ENCODE measurements around the gene GNL3.
"Not testable (repeated sequence)": the region's sequence is repeated elsewhere in the genome, so short reads cannot be mapped to it uniquely, and the experiment has no call there.

Gene GNL3

DNA sequence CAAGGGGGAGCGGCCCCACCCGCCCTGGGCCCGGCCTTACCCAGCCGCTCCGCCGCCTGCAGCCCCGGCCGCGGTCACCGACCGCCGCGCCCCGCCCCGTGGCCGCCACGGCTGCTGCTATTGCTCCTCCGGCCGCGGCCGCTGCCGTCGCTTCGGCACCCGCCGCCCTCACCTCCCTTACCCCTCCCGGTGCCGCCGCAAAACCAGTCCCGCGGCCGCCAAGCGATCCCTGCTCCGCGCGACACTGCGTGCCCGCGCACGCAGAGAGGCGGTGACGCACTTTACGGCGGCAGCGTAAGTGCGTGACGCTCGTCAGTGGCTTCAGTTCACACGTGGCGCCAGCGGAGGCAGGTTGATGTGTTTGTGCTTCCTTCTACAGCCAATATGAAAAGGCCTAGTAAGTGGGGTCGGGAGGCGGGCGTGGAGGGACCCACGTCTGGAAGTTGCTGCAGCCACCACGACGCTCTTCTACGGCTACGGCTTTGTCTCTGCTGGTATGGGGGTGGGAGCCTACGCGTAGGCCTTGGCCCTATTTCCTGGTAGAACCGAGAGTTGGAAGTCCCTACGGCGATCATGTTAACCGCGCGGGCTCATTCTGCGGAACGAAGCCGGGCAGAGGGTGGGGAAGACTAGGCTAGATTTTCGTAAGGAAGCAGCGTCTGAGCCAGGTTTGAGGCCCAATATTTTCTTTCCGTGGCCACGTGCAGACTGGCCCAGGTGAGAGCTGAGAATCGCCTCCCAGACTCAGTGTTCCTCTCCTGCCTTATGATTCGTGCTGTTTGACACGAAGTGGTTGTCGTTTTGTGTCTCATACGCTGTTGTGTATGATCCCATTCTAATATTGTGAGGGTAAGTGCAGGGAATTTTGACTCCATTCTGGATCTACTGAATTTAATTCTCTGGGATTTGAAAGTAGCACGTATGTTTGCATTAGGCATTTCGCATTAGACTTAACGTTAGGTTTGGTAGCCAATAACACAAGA lies at the start of gene GNL3, which contains the start of gene PBRM1:
Gene GNL3, plus strand, starts transcription at position 324 of the 983 bp plus-strand sequence. Its CDS starts 61 bp downstream, at position 385.
Gene PBRM1, minus strand, starts transcription at position 205 of the 983 bp plus-strand sequence.
- peak; percentile 37 for DNase-seq

DNA sequence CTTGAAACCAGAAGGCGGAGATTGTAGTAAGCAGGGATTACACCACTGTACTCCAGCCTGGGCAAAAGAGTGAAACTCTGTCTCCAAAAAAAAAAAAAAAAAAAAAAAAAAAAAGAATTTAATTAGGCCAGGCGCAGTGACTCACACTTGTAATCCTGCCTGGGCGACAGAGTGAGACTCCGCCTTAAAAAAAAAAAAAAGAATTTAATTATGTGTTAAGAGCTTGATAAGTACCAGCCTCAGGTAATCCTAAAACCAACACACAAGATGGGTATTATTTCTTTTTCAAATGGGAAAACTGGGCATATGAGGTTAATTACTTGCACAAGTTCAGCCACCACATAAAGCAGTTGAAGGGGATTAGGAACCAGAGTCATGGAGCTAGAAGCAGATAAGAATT lies 49.2 kb upstream of the GNL3 start:
- DNase-seq = no peak

- DNase-seq = no peak
These were observed 40.3 kb upstream of the GNL3 start for GRCh38 chr3:52645549-52645948.

GRCh38 chr3:52649461-52650210 lies 36.2 kb upstream of the GNL3 start:
- DNase-seq = no peak

GRCh38 chr3:52650439-52650838 lies 35.4 kb upstream of the GNL3 start:
- DNase-seq = no peak

DNA sequence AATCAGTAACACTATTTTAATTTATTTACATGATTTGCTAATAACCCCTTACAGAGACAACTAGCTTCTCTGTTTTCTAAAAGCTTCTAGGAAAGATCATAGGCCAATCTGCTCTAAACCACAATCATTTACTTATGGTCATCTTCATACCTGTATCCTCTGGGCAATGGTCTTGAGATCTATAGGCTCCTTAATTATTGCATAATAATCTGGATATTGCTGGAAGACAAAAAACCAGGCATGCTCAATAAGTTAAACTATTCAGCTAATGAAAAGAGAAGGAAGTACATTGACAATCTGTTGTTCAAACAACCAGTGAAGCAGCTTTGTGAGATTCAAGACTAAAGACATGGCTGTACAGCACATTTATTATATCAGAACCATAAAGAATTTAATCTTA lies 34.2 kb upstream of the GNL3 start:
- no peak for DNase-seq

DNA sequence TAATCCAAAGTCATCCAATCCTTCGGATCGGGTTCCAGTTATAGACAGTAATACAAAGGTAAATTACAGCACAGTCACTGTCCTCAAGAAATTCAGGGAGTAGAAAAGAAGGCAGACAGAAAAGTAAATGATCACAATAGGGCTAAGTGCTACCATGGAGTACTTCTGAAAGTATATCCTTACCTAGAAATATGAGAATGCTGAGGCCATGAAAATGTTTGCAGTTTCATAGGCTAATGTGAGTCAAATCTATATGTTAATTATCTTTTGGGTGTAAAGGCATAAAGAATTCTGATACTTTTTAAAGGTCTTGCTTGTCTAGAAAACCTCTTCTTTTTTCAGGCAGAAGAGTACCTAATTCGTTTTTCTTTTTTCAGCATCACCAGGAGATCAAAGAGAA lies 29.9 kb upstream of the GNL3 start:
- DNase-seq = no peak

- no peak for DNase-seq
These were observed 25.8 kb upstream of the GNL3 start for GRCh38 chr3:52660046-52660445.

- DNase-seq = no peak
These were observed 22.7 kb upstream of the GNL3 start for GRCh38 chr3:52663098-52663497.

DNA sequence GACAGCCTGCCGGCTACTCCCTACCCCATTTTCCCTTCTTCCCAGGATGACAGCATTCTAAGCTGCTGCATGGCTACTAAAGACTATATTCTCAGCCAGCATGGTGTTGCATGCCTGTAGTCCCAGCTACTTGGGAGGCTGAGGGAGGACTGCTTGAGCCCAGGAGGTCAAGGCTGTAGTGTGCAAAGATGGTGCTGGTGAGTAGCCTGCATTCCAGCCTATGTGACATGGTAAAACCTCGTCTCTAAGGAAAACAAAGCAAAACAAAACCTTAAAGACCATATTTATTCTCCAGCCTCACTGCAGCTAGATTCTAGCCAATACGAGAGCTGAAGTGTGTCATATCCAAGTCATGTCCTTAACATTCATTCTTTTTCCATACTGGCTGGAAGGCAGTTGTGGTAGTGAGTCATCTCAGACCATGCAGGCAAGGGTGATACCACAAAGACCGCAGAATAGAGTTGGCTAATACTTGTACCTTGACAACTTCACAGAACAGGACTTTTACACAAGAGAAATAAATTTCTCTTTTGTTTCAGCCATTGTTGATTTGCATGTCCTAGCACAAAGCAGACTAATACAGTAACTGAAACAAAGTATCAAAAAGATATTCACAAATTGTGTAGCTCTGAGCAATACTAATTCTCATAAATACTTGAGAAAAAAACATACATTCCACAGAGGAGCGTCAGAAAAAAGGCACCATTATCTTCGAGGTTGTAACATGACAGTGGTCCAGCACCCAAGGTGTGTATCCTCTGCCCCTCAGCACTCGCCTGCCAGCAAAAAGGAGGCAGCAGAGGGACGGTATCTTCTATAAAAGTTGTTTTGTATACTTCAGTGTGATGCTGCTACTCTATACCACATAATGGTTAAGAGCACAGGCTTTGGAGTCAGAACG lies 15.0 kb upstream of the GNL3 start:
- no peak for DNase-seq

GRCh38 chr3:52671676-52672075 lies 14.2 kb upstream of the GNL3 start:
- no peak for DNase-seq

- DNase-seq = not testable (repeated sequence)
These were observed 9.6 kb upstream of the GNL3 start for GRCh38 chr3:52676201-52676600.

- DNase-seq = no peak
These were observed 7.3 kb upstream of the GNL3 start for GRCh38 chr3:52678265-52679198.

DNA sequence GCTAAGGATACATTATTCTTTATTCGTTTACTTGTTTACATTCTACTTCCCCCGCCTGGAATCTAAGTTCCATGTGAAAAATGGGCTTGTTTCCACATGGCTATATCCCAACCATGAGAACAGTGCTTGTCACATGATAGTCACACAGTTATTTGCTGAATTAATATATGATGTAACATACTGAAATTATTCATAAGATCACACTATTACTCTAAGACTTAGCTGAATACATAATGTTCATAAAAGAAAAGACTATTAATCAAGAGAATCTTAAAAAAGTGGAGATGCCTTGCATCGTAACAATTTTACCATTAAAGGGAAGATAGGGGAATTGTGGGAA lies 6.7 kb upstream of the GNL3 start:
- DNase-seq = no peak

- DNase-seq = no peak
These were observed 6.0 kb upstream of the GNL3 start for GRCh38 chr3:52679811-52680210.

DNA sequence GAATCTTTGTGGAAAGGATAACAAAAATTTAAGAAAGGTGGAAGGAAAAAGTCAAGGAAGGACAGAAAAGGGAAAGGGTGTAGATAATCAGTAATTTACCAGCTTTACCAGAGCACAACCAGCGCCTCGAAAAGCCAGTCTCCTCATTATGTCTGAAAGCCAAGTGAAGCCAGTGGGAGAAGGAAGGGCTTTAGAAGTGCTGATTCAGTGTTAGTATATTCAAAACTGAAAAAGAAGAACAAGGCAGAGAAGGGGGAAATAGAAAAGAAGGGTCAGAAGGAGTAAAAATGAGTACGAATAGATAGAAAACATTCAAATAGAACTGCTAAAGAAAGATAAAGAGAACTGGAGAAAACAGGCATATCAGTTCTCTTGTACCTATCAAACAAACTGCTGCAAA lies 4.2 kb upstream of the GNL3 start:
- no peak for DNase-seq

DNA sequence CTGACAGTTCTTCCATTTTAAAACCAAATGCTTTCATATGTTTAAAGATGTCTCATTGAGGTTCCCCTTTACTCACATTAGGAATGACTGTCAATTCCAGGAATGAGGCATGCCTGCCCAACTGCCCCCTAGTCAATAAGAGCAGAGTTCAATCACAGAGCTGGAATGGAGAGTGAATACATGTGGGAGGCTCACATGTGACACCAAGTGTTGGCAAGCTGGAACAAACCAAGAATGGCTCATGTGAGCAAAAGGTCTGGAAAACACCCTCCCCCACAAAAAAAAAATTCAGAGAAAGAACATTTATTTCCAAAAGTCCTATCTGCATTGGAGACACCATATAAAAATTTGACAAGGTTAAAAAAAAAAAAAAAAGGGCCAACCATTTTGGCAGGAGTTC lies 3.8 kb upstream of the GNL3 start:
- DNase-seq = no peak

DNA sequence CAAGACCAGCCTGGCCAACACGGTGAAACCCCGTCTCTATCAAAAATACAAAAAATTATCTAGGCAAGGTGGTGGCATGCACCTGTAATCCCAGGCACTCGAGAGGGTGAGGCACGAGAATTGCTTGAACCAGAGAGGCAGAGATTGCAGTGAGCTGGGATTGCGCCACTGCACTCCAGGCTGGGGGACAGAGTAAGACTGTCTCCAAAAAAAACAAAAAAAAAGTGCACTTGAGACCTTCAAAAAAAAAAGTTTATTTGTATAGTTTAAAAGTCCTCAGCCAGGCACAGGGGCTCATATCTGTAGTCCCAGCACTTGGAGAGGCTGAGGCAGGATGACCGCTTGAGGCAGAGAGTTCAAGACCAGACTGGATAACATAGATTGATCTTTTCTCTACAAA lies 2.2 kb upstream of the GNL3 start:
- no peak for DNase-seq

DNA sequence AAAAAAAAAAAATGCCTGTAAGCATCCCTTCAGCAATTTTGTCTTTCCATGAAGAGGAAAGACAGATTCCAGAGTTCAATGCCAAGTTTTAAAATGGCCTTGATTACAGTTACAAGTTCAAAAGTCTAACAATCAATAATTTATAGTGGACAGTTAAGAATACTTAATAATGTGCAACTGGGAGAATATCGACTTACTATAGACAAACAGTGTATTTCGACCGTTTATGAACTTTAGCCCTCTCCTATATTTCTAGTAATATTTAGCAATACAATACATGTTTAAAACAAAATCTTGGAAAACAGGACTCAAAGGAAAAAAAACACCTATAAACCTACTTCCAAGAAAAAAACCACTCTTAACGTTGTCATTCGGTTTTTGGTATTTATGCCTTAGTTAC lies 1.6 kb upstream of the GNL3 start:
- no peak for DNase-seq

DNA sequence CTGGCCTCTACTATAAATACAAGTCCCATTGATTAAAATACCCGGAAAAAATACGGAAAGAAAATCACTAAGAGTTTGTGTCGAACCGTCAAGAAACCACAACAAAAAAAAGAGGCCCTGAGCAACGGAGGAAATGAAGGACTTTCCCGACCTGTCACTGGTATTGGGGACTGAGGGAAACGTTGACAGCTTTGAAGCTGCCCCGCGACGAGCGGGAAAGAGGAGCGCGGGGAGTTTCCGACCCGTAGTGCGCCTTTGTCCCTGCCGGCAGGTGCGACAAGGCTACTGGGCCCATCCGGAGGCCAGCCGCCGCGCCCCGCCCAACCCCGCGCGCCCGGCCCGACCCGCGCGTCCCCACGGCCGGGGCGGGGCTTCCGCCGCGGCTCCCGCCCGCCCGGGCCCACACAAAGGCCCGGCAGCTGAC lies 535 bp upstream of the GNL3 start:
- DNase-seq = peak; percentile 31

DNA sequence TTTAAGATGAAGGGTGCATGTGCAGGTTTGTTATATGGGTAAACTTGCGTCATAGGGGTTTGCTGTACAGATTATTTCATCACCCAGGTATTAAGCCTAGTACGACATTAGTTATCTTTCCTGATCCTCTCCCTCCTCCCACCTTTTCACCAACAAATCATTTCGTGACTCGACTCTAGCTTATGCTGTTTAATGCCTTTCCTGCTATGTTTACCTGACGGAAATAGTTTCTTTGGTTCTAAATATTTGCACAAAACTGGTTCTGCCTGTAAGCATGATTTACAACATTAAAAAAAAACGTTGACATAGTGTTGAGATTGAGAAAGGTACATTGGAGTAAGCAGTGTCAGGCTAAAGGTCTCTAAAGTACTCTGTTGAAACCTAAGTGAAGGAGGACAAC lies 2.4 kb downstream of the GNL3 start:
- DNase-seq = no peak

DNA sequence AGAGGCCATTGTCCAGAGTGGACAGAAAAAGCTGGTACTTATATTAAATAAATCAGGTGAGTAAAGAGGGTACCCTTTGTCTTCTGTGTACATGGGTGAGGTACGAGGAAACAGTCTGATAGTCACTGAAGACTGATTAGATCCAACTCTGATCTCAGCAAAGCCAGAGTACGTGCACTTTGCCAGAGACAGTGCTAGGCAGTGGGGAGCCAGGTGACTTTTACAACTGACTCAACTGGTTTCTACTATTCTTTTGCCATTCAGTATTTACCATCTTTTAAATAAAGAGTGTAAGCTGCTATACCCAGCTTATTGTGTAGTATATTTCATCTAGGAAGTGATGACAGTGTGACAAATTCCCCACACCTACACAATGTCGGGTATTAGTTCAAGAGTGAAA lies 3.3 kb downstream of the GNL3 start:
- no peak for DNase-seq
